Parathyroid adenoma (tissue), 2 donors: ENCODE results near the gene SMOC2.

ENCODE experiments used
- H2AFZ ChIP-seq: fragments of 300-600 bp; sonication (generic); one replicate; pipeline ENCODE4 v1.7.0; 2017; ENCODE audit warnings: antibody characterized with exemption, mild to moderate bottlenecking
- H3K27ac ChIP-seq: fragments of 300-600 bp; sonication (generic); one replicate; pipeline ENCODE4 v1.7.0; 2017
- H3K27me3 ChIP-seq: fragments of 300-600 bp; sonication (generic); one replicate; pipeline ENCODE4 v1.7.0; 2017; ENCODE audit warnings: low read length; ENCODE audit not compliant: control insufficient read depth, insufficient read depth
- H3K36me3 ChIP-seq: fragments of 300-600 bp; sonication (generic); one replicate; pipeline ENCODE4 v1.7.0; 2017; ENCODE audit warnings: low read length; ENCODE audit not compliant: control insufficient read depth, insufficient read depth
- H3K4me1 ChIP-seq: fragments of 300-600 bp; sonication (generic); one replicate; pipeline ENCODE4 v1.7.0; 2017; ENCODE audit warnings: control low read depth
- H3K4me2 ChIP-seq: fragments of 300-600 bp; sonication (generic); one replicate; pipeline ENCODE4 v1.7.0; 2017; ENCODE audit warnings: low read length
- H3K4me3 ChIP-seq: fragments of 300-600 bp; sonication (generic); one replicate; pipeline ENCODE4 v1.7.0; 2017; ENCODE audit warnings: low read depth, low read length
- H3K79me2 ChIP-seq: fragments of 300-600 bp; sonication (generic); one replicate; pipeline ENCODE4 v1.7.0; 2017; ENCODE audit warnings: control low read depth
- H3K9ac ChIP-seq: fragments of 300-600 bp; sonication (generic); one replicate; pipeline ENCODE4 v1.7.0; 2017; ENCODE audit warnings: mild to moderate bottlenecking
- H3K9me3 ChIP-seq: fragments of 300-600 bp; sonication (generic); one replicate; pipeline ENCODE4 v1.7.0; 2017; ENCODE audit warnings: low read length; ENCODE audit not compliant: control insufficient read depth
- TF ChIP-seq, protein P1 (sequence below): fragments of 300-600 bp; sonication (generic); IDR thresholded peaks from one replicate; pipeline ENCODE4 v1.7.0; 2017; ENCODE audit warnings: antibody characterized with exemption, mild to moderate bottlenecking
- donor health status: primary hyperparathyroidism.

SMOC2 gene

DNA sequence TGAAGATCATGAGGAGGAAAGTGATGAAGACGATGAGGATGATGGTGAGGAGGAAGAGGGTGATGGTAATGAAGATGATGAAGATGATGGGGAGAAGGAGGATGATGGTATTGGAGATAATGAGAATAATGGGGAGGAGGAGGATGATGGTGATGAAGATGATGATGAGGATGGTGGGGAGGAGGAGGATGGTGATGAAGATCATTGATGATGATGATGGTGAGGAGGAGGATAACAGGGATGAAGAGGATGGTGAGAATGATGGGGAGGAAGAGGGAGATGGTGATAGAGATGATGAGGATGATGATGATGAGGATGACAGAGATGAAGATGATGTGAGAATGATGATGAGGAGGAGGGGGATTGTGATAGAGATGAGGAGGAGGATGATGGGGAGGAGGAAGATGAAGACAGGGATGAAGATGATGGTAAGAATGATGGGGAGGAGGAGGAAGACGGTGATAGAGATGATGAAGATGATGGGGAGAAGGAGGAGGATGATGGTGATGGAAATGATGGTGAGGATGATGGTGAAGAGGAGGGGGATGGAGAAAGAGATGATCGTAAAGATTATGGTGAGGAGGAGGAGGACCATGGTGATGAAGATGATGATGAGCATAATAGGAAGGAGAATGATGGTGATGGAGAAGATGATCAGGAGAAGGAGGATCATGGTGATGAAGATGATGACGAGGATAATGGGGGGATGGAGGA is 273.7 kb downstream of the SMOC2 start:
- TF ChIP-seq, protein P1, sequence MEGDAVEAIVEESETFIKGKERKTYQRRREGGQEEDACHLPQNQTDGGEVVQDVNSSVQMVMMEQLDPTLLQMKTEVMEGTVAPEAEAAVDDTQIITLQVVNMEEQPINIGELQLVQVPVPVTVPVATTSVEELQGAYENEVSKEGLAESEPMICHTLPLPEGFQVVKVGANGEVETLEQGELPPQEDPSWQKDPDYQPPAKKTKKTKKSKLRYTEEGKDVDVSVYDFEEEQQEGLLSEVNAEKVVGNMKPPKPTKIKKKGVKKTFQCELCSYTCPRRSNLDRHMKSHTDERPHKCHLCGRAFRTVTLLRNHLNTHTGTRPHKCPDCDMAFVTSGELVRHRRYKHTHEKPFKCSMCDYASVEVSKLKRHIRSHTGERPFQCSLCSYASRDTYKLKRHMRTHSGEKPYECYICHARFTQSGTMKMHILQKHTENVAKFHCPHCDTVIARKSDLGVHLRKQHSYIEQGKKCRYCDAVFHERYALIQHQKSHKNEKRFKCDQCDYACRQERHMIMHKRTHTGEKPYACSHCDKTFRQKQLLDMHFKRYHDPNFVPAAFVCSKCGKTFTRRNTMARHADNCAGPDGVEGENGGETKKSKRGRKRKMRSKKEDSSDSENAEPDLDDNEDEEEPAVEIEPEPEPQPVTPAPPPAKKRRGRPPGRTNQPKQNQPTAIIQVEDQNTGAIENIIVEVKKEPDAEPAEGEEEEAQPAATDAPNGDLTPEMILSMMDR = no peak
- no peak overlapping the region for H3K9ac ChIP-seq

DNA sequence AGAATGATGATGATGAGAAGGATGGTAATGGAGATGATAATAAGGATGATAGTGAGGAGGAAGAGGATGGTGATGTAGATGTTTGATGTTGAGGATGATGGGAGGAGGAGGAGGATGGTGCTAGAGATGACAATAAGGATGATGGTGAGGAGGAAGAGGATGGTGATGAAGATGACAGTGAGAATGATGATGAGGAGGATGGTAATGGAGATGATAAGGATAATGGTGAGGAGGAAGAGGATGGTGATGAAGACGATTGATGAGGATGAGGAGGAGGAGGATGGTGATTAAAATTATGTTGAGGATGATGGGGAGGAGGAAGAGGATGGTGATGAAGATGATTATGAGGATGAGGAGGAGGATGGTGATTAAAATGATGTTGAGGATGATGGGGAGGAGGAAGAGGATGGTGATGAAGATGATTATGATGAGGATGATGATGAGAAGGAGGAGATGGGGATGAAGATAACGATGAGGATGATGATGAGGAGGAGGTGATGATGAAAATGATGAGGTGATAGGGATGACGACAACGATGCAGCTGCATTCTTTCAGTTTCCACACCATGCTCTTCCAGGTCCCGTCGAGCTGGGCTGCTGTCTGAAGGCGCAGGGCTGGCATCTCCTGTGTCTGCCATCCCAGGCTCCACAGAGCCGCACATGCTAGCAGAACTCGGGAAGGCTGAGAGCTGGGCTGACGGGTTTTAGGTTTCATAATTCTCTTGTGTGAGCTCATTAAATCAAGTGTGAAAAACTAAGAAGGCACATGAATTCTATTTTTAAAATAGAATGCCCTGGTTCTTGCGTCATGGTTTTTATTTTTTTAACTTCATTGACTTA is 274.9 kb downstream of the SMOC2 start:
- TF ChIP-seq, protein P1 = no peak
- no peaks in the 10 kb centered on the region for H3K9me3 ChIP-seq
- no peaks in the 10 kb centered on the region for H3K4me1 ChIP-seq
- no peaks in the 10 kb centered on the region for H3K79me2 ChIP-seq
- H3K27ac ChIP-seq = no peak overlapping the region
- H3K36me3 ChIP-seq = no peaks in the 10 kb centered on the region
- H3K4me2 ChIP-seq = no peak overlapping the region
- H2AFZ ChIP-seq = no peak overlapping the region
- no peak overlapping the region for H3K4me3 ChIP-seq
- H3K27me3 ChIP-seq = no peaks in the 10 kb centered on the region
- no peak overlapping the region for H3K9ac ChIP-seq

More for the DNA sequence above, 273.7 kb downstream of the SMOC2 start:
- Histone ChIP-seq H3K79me2 (no peaks in the 10 kb centered on the region), H3K27me3 (no peaks in the 10 kb centered on the region), H3K9me3 (no peaks in the 10 kb centered on the region), H3K27ac (no peak overlapping the region), H3K4me3 (no peak overlapping the region), H3K36me3 (no peaks in the 10 kb centered on the region), H3K4me1 (no peaks in the 10 kb centered on the region), H2AFZ (no peak overlapping the region), H3K4me2 (no peak overlapping the region)

DNA sequence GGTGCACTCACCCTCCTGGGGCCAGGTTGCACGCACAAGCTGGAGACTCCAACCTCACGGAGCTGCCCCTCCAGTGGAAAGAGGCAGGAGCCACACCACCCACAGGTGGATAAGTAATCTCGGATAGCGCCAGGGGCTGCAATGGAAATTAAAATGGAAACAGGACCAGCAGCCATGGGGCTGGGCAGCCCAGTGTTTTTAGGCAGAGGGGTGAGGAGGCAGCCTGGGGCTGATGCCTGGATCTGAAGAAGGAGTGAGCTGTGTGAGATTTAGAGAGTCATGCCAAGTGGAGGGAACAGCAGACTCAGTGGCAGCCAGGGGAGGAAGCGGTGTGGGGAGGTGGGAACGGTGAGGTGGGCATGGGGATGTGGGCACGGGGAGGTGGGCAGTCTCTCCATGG is 275.6 kb downstream of the SMOC2 start:
- H3K9ac ChIP-seq = no peak overlapping the region
- H3K36me3 ChIP-seq = no peaks in the 10 kb centered on the region
- H3K27me3 ChIP-seq = no peaks in the 10 kb centered on the region
- no peak overlapping the region for H3K4me3 ChIP-seq
- H3K27ac ChIP-seq = no peak overlapping the region
- H3K79me2 ChIP-seq = no peaks in the 10 kb centered on the region
- H3K9me3 ChIP-seq = no peaks in the 10 kb centered on the region
- H3K4me2 ChIP-seq = no peak overlapping the region
- TF ChIP-seq, protein P1 = no peak
- no peaks in the 10 kb centered on the region for H3K4me1 ChIP-seq
- no peak overlapping the region for H2AFZ ChIP-seq

DNA sequence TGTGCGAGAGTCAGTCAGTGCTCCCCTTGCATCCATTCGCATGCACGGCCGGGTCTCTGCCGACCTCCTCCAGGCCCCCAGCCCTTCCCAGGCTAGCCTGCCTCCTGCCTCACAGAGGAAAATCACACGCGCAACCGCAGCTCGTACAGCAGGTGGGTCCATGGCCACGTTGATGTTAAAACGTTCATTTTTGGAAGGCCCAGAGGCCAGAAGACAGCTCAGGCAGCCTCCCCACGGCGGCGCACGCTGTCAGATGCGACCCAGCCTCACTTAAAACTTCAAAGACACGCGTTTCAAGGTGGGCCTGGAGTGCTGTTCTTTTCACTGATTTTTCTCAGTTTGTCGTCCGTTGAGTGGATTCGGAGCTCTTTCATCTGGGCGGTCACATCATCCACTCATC is 276.5 kb downstream of the SMOC2 start:
- H3K36me3 ChIP-seq = no peaks in the 10 kb centered on the region
- H2AFZ ChIP-seq = no peak overlapping the region
- no peak overlapping the region for H3K4me2 ChIP-seq
- H3K4me1 ChIP-seq = no peaks in the 10 kb centered on the region
- no peaks in the 10 kb centered on the region for H3K79me2 ChIP-seq
- no peaks in the 10 kb centered on the region for H3K9me3 ChIP-seq
- TF ChIP-seq, protein P1 = no peak
- H3K27ac ChIP-seq = no peak overlapping the region
- no peak overlapping the region for H3K4me3 ChIP-seq
- H3K9ac ChIP-seq = no peak overlapping the region
- H3K27me3 ChIP-seq = no peaks in the 10 kb centered on the region
